ENCODE measurements around the gene INPP4A.

The INPP4A gene

GRCh38 chr2:98634406-98635092 is 189.9 kb downstream of the INPP4A start:
- no peak for DNase-seq (ENCODE audit: low read depth in 2 of 2)

- no peak for DNase-seq (ENCODE audit: low read depth in 2 of 2)
Observed at GRCh38 chr2:98637401-98638147, 192.9 kb downstream of the INPP4A start.

- no peak for DNase-seq (ENCODE audit: low read depth in 2 of 2)
Observed at GRCh38 chr2:98643496-98644100, 198.9 kb downstream of the INPP4A start.

All from fibroblast of skin of left biceps (primary cell).